ENCODE data around the gene AOPEP. TPM values are rescaled to one million over a fixed set of nuclear protein-coding genes. Genes with fewer than 3 reads are reported as not detected.

Gene AOPEP
- total and polyA plus RNA-seq, 9 of the 15 experiments (the other 6 are each of a cell fraction or from before 2014, with no cell fraction given): 4.5 to 19.3 (median 13.5) TPM

GRCh38 chr9:94758880-94759279 lies 32.4 kb downstream of the AOPEP start:
- peaks cover 6% of the 10 kb centered on the region; the same call in 2 of the 3 replicates for H3K36me3 ChIP-seq (ENCODE audit: control insufficient read depth, insufficient read depth, low read length)
- ChIA-PET POLR2A (no interaction called here), CTCF (ENCODE audit: low intra/inter-chr PET ratio) (no interaction called here)
- no peaks in the 10 kb centered on the region for H3K9me3 ChIP-seq (replicated peaks; ENCODE audit: control insufficient read depth, insufficient read depth, low read depth, low read length)
- no peak overlapping the region for H3K4me2 ChIP-seq (ENCODE audit: insufficient read depth, low read length)
- no TSS peak for BruUV-seq (replicated peaks)
- no peak overlapping the region for H3K9ac ChIP-seq (ENCODE audit: insufficient read depth in 1 of 2, low read depth in 2 of 2, low read length in 2 of 2)
- TF ChIP-seq ESRRB (CRISPR knock-in tag; IDR thresholded peaks at IDR 0.05; ENCODE audit: borderline replicate concordance) (no peak), ZBTB43 (CRISPR knock-in tag; IDR thresholded peaks at IDR 0.05) (no peak), PCBP1 (IDR thresholded peaks at IDR 0.05; ENCODE audit: low read depth, low read length, poor library complexity, severe bottlenecking) (no peak), CAMTA2 (CRISPR knock-in tag; conservative IDR thresholded peaks at IDR 0.05) (no peak), ATF2 (CRISPR knock-in tag; IDR thresholded peaks at IDR 0.05) (no peak), TFAP4 (CRISPR knock-in tag; IDR thresholded peaks at IDR 0.05; ENCODE audit: borderline replicate concordance) (no peak)
- no peak overlapping the region for H3K27ac ChIP-seq (ENCODE audit: extremely low read depth, low read depth, low read length)
- 45% methylated on average over 1 of the region's 1 CpG for WGBS (ENCODE audit: insufficient coverage, low coverage, missing lambda C conversion rate)
- no peaks in the 10 kb centered on the region for H3K9me1 ChIP-seq (ENCODE audit: control insufficient read depth, insufficient read depth, low read length)
- H3K4me3 ChIP-seq: no peak overlapping the region
- DNase-seq (ENCODE audit: extremely low read depth in 1 of 4, low spot score in 3 of 4): no peak
- ATAC-seq: no peak
- no peaks in the 10 kb centered on the region for H3K27me3 ChIP-seq (ENCODE audit: control insufficient read depth in 2 of 2, insufficient read depth in 2 of 2, low read length in 2 of 2)
- H3K4me1 ChIP-seq (replicated peaks in 1 of 2; ENCODE audit: control insufficient read depth in 2 of 2, insufficient read depth in 2 of 2, low read length in 2 of 2): peaks cover 0 to 6% of the 10 kb centered on the region in 2 experiments; a peak in 1 of 5 replicates
- H4K20me1 ChIP-seq (replicated peaks; ENCODE audit: control insufficient read depth, insufficient read depth, low read length): peaks cover 20% of the 10 kb centered on the region
- FAIRE-seq: no peak
- in situ Hi-C loops (cut with MboI): no loop called here
- intact Hi-C loops (cut with micrococcal nuclease): no loop called here
- no peaks in the 10 kb centered on the region for H3K79me2 ChIP-seq (ENCODE audit: control insufficient read depth, insufficient read depth, low read length)
- no peak overlapping the region for H2AFZ ChIP-seq (ENCODE audit: low read depth, low read length)

Data from K562 (cell line).